Measurements from ENCODE around the gene MCHR1. TPM values are rescaled to one million over a fixed set of nuclear protein-coding genes. Genes with fewer than 3 reads are reported as not detected.

MCHR1 gene
- total and polyA plus RNA-seq, 2 of the 4 experiments (the other 2 are of a cell fraction), result 1.4 to 3.2 TPM

DNA sequence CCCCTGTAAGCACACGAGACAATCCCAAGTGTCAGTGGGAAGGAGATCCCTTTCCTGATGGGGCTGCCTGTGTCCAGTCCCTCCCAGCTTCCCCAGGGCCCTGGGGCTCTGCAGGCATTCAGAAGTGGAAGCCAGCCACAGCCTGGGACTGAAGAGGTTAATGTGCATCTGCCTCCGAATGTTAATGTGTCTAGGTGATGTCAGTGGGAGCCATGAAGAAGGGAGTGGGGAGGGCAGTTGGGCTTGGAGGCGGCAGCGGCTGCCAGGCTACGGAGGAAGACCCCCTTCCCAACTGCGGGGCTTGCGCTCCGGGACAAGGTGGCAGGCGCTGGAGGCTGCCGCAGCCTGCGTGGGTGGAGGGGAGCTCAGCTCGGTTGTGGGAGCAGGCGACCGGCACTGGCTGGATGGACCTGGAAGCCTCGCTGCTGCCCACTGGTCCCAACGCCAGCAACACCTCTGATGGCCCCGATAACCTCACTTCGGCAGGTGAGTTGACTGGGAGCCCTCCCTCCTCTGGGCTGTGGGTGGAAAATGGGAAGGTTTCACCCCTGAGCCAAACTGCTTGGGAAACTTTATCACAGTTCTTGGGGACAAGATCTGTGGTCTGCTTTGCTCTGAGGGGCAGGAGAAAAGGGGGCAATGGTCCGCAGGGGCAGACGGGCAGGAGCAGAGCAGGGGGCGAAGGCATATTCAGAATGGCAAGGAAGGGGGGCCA, at the start of gene MCHR1 (continued):
- TF ChIP-seq RFX5 (IDR thresholded peaks at IDR 0.05; ENCODE audit: low read depth, low read length) (no peak), CHD1 (IDR thresholded peaks at IDR 0.05; ENCODE audit: low read depth, low read length) (no peak), POLR2A (IDR thresholded peaks at IDR 0.05; ENCODE audit: low read depth, low read length) (no peak), MAFK (IDR thresholded peaks at IDR 0.05; ENCODE audit: low read depth, low read length) (no peak), RAD21 (IDR thresholded peaks at IDR 0.05; ENCODE audit: low read length) (no peak)

DNA sequence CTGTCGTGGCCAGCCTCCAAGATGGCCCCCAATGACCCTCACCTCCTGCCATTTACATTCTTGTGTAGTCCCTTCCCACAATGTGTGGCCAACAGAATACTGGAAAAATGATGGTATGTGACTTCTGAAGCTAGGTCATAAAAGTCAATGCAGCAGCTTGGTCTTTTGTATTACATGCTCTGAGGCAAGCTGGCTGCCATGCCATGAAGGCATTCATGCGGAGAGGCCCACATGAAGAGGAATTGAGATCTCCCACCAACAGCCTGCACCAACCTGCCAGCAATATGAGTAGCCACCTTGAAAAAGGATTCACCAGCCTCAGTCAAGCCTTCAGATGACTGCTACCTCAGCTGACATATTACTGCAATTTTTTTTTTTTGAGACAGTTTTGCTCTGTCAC, 47.4 kb upstream of the MCHR1 start:
- POLR2A ChIA-PET (ENCODE audit: unreplicated experiment), result no interaction called here
- Histone ChIP-seq H3K27me3 (ENCODE audit: control insufficient read depth, insufficient read depth, low read length) (no peaks in the 10 kb centered on the region), H3K4me2 (ENCODE audit: low read depth, low read length) (peak overlapping the region; percentile 28; the same call in 1 of the 2 replicates), H3K9ac (ENCODE audit: low read depth, low read length) (no peak overlapping the region), H4K8ac (ENCODE audit: low read depth in 2 of 2, low read length in 2 of 2) (peak overlapping the region in 1 of 2 experiments; percentile 61; a peak in 1 of 4 replicates), H3K9me1 (ENCODE audit: insufficient read depth, low read length) (peaks cover 31% of the 10 kb centered on the region), H3K4me3 (ENCODE audit: insufficient read depth, low read depth, low read length) (no peak overlapping the region), H2BK5ac (ENCODE audit: low read depth, low read length, poor library complexity, severe bottlenecking) (peak overlapping the region; percentile 76), H3K23ac (ENCODE audit: low read depth, low read length) (peak overlapping the region; percentile 4; the same call in 1 of the 2 replicates), H2AK5ac (ENCODE audit: low read depth, low read length) (peak overlapping the region; percentile 77; the same call in 1 of the 2 replicates), H3K4me1 (ENCODE audit: control insufficient read depth, insufficient read depth, low read length) (peaks cover 12% of the 10 kb centered on the region), H2AK9ac (replicated peaks; ENCODE audit: low read depth, low read length, poor library complexity) (no peak overlapping the region), H3K79me1 (ENCODE audit: low read depth in 1 of 2, low read length in 2 of 2) (peaks cover 4 to 72% of the 10 kb centered on the region in 2 experiments; a peak in 2 of 4 replicates), H3K27ac (ENCODE audit: insufficient read depth, low read length) (peak overlapping the region; percentile 52; the same call in 1 of the 2 replicates), H3K9me3 (ENCODE audit: control insufficient read depth, insufficient read depth, low read length) (no peaks in the 10 kb centered on the region), H4K91ac (ENCODE audit: insufficient read depth, low read depth, low read length) (no peak overlapping the region), H2BK15ac (ENCODE audit: low read depth, low read length) (no peak overlapping the region), H3K36me3 (ENCODE audit: control insufficient read depth, insufficient read depth, low read length) (peaks cover 2% of the 10 kb centered on the region; the same call in 1 of the 2 replicates), H2BK20ac (ENCODE audit: low read depth, low read length) (0 out of 2 replicates have a peak overlapping the region, but pooled peaks have one; percentile 1), H3K18ac (ENCODE audit: low read depth, low read length) (no peak overlapping the region), H4K5ac (ENCODE audit: low read depth, low read length) (no peak overlapping the region), H3K4ac (ENCODE audit: low read depth, low read length) (peak overlapping the region; percentile 4; the same call in 1 of the 2 replicates), H4K20me1 (ENCODE audit: insufficient read depth, low read length) (peaks cover 87% of the 10 kb centered on the region), H2AFZ (replicated peaks; ENCODE audit: low read length, poor library complexity) (no peak overlapping the region), H3K56ac (ENCODE audit: extremely low read depth, insufficient read depth, low read length) (no peak overlapping the region), H3K14ac (replicated peaks; ENCODE audit: low read depth, low read length) (peak overlapping the region; percentile 43; the same call in 1 of the 2 replicates), H2BK120ac (ENCODE audit: low read depth, low read length) (no peak overlapping the region)
- in situ Hi-C loops (cut with MboI; ENCODE audit: low sequenced_read_pairs), result no loop called here
- dilution Hi-C loops (cut with HindIII; ENCODE audit: low sequenced_read_pairs, unreplicated experiment), result no loop called here
- no peak for ATAC-seq (ENCODE audit: low read depth)
- DNase-seq, result no peak
- CTCF ChIA-PET, result no interaction called here
- intact Hi-C loops (cut with micrococcal nuclease), result no loop called here
- TF ChIP-seq BHLHE40 (IDR thresholded peaks at IDR 0.05; ENCODE audit: low read depth, low read length) (no peak), CEBPB (IDR thresholded peaks at IDR 0.05; ENCODE audit: low read depth, low read length) (no peak), MAFK (IDR thresholded peaks at IDR 0.05; ENCODE audit: low read depth, low read length) (no peak), MAZ (IDR thresholded peaks at IDR 0.05; ENCODE audit: borderline replicate concordance, low read depth, low read length) (no peak), CHD1 (IDR thresholded peaks at IDR 0.05; ENCODE audit: low read depth, low read length) (no peak)
- TF ChIP-seq, protein P1, sequence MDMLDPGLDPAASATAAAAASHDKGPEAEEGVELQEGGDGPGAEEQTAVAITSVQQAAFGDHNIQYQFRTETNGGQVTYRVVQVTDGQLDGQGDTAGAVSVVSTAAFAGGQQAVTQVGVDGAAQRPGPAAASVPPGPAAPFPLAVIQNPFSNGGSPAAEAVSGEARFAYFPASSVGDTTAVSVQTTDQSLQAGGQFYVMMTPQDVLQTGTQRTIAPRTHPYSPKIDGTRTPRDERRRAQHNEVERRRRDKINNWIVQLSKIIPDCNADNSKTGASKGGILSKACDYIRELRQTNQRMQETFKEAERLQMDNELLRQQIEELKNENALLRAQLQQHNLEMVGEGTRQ (IDR thresholded peaks at IDR 0.05; ENCODE audit: low read depth, low read length), result no peak
- TF ChIP-seq, protein P2, sequence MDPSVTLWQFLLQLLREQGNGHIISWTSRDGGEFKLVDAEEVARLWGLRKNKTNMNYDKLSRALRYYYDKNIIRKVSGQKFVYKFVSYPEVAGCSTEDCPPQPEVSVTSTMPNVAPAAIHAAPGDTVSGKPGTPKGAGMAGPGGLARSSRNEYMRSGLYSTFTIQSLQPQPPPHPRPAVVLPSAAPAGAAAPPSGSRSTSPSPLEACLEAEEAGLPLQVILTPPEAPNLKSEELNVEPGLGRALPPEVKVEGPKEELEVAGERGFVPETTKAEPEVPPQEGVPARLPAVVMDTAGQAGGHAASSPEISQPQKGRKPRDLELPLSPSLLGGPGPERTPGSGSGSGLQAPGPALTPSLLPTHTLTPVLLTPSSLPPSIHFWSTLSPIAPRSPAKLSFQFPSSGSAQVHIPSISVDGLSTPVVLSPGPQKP (IDR thresholded peaks at IDR 0.05; ENCODE audit: borderline replicate concordance, low read depth, low read length), result no peak
- BruUV-seq (replicated peaks), result no TSS peak
- WGBS, 2 experiments (ENCODE audit: extremely low coverage in 2 of 2, insufficient read length in 1 of 2), result 100% methylated on average over 1 of the region's 2 CpGs; no CpG with 5 or more reads in 1 of the 2 experiments
